RWPE1 (cell line): ENCODE data around the gene LRP1B.

Experiments used
- CTCF ChIA-PET: fragments of 350-600 bp; sonication (Branson Sonifier 250); formaldehyde crosslinking; extraction: SDS; loops from one replicate; lab custom pipeline; 2021; lab: Yijun Ruan, JAX
- POLR2A ChIA-PET: fragments of 400-600 bp; formaldehyde crosslinking; extraction: SDS; loops from one replicate; lab custom pipeline; 2020; ENCODE audit warnings: antibody characterized with exemption; ENCODE audit not compliant: low non-redundant PET; lab: Yijun Ruan, JAX
- DNase-seq: peaks from one replicate; pipeline ENCODE4 v3.0.0; 2012; ENCODE audit warnings: low spot score
- H3K27ac ChIP-seq: fragments of 450-650 bp; 2 replicates; pipeline ENCODE4 v1.5.1; 2017
- TF ChIP-seq, protein P1 (sequence below): fragments of 450-650 bp; conservative IDR thresholded peaks from 2 replicates; pipeline ENCODE4 v1.5.1; 2017; ENCODE audit warnings: low read depth, mild to moderate bottlenecking

LRP1B gene

GRCh38 chr2:141524777-141525176 lies 606.0 kb downstream of the LRP1B start:
- ChIA-PET CTCF (no interaction called here), POLR2A (no interaction called here)
- DNase-seq = no peak
- no peak overlapping the region for H3K27ac ChIP-seq
- TF ChIP-seq, protein P1, sequence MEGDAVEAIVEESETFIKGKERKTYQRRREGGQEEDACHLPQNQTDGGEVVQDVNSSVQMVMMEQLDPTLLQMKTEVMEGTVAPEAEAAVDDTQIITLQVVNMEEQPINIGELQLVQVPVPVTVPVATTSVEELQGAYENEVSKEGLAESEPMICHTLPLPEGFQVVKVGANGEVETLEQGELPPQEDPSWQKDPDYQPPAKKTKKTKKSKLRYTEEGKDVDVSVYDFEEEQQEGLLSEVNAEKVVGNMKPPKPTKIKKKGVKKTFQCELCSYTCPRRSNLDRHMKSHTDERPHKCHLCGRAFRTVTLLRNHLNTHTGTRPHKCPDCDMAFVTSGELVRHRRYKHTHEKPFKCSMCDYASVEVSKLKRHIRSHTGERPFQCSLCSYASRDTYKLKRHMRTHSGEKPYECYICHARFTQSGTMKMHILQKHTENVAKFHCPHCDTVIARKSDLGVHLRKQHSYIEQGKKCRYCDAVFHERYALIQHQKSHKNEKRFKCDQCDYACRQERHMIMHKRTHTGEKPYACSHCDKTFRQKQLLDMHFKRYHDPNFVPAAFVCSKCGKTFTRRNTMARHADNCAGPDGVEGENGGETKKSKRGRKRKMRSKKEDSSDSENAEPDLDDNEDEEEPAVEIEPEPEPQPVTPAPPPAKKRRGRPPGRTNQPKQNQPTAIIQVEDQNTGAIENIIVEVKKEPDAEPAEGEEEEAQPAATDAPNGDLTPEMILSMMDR = no peak

- no peak for DNase-seq
- ChIA-PET POLR2A (no interaction called here), CTCF (no interaction called here)
- TF ChIP-seq, protein P1 = no peak
- no peak overlapping the region for H3K27ac ChIP-seq
Observed at GRCh38 chr2:141523199-141523598, 607.6 kb downstream of the LRP1B start.

GRCh38 chr2:141522702-141523101 lies 608.1 kb downstream of the LRP1B start:
- CTCF ChIA-PET = no interaction called here
- TF ChIP-seq, protein P1 = no peak
- H3K27ac ChIP-seq = no peak overlapping the region
- POLR2A ChIA-PET = no interaction called here
- no peak for DNase-seq

- ChIA-PET CTCF (no interaction called here), POLR2A (no interaction called here)
- DNase-seq = no peak
- H3K27ac ChIP-seq = no peak overlapping the region
- TF ChIP-seq, protein P1 = no peak
Observed at GRCh38 chr2:141522048-141522447, 608.8 kb downstream of the LRP1B start.

GRCh38 chr2:141519906-141520305 lies 610.9 kb downstream of the LRP1B start:
- no peak for DNase-seq
- CTCF ChIA-PET = interaction anchor here (0.6 to 1.0 kb wide), 2 partner anchors 248 to 712 kb away, joined by 3 to 5 read pairs; no protein-coding TSS in a partner anchor
- POLR2A ChIA-PET = no interaction called here
- H3K27ac ChIP-seq = no peak overlapping the region
- TF ChIP-seq, protein P1 = no peak

DNA sequence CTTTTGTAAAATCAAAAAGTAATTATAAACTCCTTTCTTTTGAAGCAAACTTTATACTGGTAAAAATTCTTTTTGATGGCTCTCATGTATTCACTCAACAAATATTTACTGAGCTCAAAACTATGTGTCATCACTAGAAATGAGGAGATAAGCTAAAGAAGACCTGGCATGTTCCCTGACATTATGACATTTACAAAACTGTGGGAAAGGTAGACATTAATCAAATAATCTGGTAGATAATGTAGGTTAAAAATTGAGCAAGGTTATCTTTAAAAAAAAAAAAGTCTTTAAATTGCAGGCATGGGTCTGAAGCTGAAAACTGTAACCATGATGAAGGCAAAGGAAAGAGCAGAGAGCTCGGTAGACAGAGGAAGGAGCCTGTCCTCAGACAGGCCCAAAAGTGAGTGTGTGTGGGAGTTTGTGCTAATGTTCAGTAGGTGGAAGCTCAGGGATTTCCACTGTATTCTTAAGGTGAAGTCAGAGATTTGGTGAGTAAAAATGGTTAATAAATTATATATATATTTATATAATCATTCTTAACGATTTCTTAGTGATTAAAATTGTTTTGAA lies 612.9 kb downstream of the LRP1B start:
- TF ChIP-seq, protein P1 = no peak
- ChIA-PET POLR2A (no interaction called here), CTCF (interaction anchor here (0.6 kb wide), 1 partner anchor 15 kb away, joined by 4 read pairs; no protein-coding TSS in a partner anchor)
- no peak for DNase-seq
- no peak overlapping the region for H3K27ac ChIP-seq
